Mesendoderm (in vitro differentiated cells): ENCODE results near the gene TM9SF4.

ENCODE experiments used
- DNase-seq: peaks from one replicate; pipeline ENCODE4 v3.0.0; 2013
- H2AK5ac ChIP-seq: 2 replicates; pipeline ENCODE4 v1.6.1; 2013; ENCODE audit warnings: low read length, inconsistent platforms
- H2BK120ac ChIP-seq: 2 replicates; pipeline ENCODE4 v1.6.1; 2013; ENCODE audit warnings: low read depth, mild to moderate bottlenecking, low read length, moderate library complexity, mixed read lengths
- H2BK15ac ChIP-seq: replicated peaks from 2 replicates; pipeline ENCODE4 v1.6.1; 2013; ENCODE audit warnings: low read depth, mild to moderate bottlenecking, moderate library complexity
- H2BK5ac ChIP-seq: 2 replicates; pipeline ENCODE4 v1.6.1; 2013; ENCODE audit warnings: low read length, inconsistent platforms
- H3K18ac ChIP-seq: 2 replicates; pipeline ENCODE4 v1.6.1; 2013; ENCODE audit warnings: mild to moderate bottlenecking, low read length, mixed read lengths
- H3K23ac ChIP-seq: one replicate; pipeline ENCODE4 v1.6.1; 2013; ENCODE audit warnings: low read length
- H3K27ac ChIP-seq: 2 replicates; pipeline ENCODE4 v1.5.1; 2013; ENCODE audit warnings: low read depth, mild to moderate bottlenecking, inconsistent platforms, low read length, moderate library complexity
- H3K27me3 ChIP-seq: 2 replicates; pipeline ENCODE4 v1.6.1; 2013; ENCODE audit warnings: low read length, control low read depth, mild to moderate bottlenecking, inconsistent platforms; ENCODE audit not compliant: insufficient read depth, poor library complexity
- H3K36me3 ChIP-seq: 2 replicates; pipeline ENCODE4 v1.6.1; 2013; ENCODE audit warnings: low read length, inconsistent platforms; ENCODE audit not compliant: control insufficient read depth, insufficient read depth
- H3K4ac ChIP-seq: one replicate; pipeline ENCODE4 v1.6.1; 2013; ENCODE audit warnings: low read depth, mild to moderate bottlenecking, low read length, moderate library complexity
- H3K4me1 ChIP-seq: 2 replicates; pipeline ENCODE4 v1.6.1; 2013; ENCODE audit warnings: low read depth, low read length, inconsistent platforms; ENCODE audit not compliant: control insufficient read depth
- H3K4me2 ChIP-seq: 2 replicates; pipeline ENCODE4 v1.6.1; 2013; ENCODE audit warnings: low read length
- H3K4me3 ChIP-seq: 2 replicates; pipeline ENCODE4 v1.5.1; 2013; ENCODE audit warnings: mild to moderate bottlenecking, low read length
- H3K56ac ChIP-seq: one replicate; pipeline ENCODE4 v1.6.1; 2013; ENCODE audit warnings: low read length
- H3K79me1 ChIP-seq: 2 replicates; pipeline ENCODE4 v1.6.1; 2013; ENCODE audit warnings: low read length, inconsistent platforms
- H3K79me2 ChIP-seq: 2 replicates; pipeline ENCODE4 v1.6.1; 2013; ENCODE audit warnings: mild to moderate bottlenecking, low read length; ENCODE audit not compliant: control insufficient read depth, insufficient read depth
- H3K9ac ChIP-seq: 2 replicates; pipeline ENCODE4 v1.6.1; 2013; ENCODE audit warnings: low read length, inconsistent platforms
- H4K5ac ChIP-seq: one replicate; pipeline ENCODE4 v1.6.1; 2013; ENCODE audit warnings: low read length
- H4K8ac ChIP-seq: one replicate; pipeline ENCODE4 v1.6.1; 2013; ENCODE audit warnings: low read depth, mild to moderate bottlenecking, control low read depth, low read length, moderate library complexity
- WGBS: extraction: QIAGEN DNeasy Blood & Tissue Kit; methylation state at CpG from one replicate; pipeline ENCODE4 v1.1.7; 2013; ENCODE audit warnings: low lambda C conversion rate, missing lambda C conversion rate; ENCODE audit not compliant: insufficient coverage; ENCODE audit errors: extremely low coverage; 5-methylcytosine and 5-hydroxymethylcytosine counted together

The TM9SF4 gene

GRCh38 chr20:32111753-32112152, 2.2 kb downstream of the TM9SF4 start:
- Histone ChIP-seq H3K4me1 (peaks cover 2% of the 10 kb centered on the region), H3K79me1 (peaks cover 26% of the 10 kb centered on the region), H3K27ac (no peak overlapping the region), H4K5ac (no peak overlapping the region), H4K8ac (no peak overlapping the region), H3K36me3 (no peaks in the 10 kb centered on the region), H3K56ac (no peak overlapping the region), H2BK120ac (no peak overlapping the region), H3K4ac (no peak overlapping the region), H3K79me2 (peaks cover 47% of the 10 kb centered on the region), H2BK5ac (no peak overlapping the region), H3K4me3 (no peak overlapping the region), H2BK15ac (no peak overlapping the region), H3K18ac (no peak overlapping the region), H3K9ac (no peak overlapping the region), H3K4me2 (no peak overlapping the region), H2AK5ac (no peak overlapping the region), H3K23ac (no peak overlapping the region), H3K27me3 (no peaks in the 10 kb centered on the region)
- DNase-seq = no peak
- no CpG with 5 or more reads among the region's 3 CpGs for WGBS

GRCh38 chr20:32112841-32113240, 3.3 kb downstream of the TM9SF4 start:
- H3K9ac ChIP-seq = no peak overlapping the region
- no peak for DNase-seq
- H3K56ac ChIP-seq = no peak overlapping the region
- H2AK5ac ChIP-seq = no peak overlapping the region
- no peak overlapping the region for H3K27ac ChIP-seq
- H3K4ac ChIP-seq = no peak overlapping the region
- peaks cover 2% of the 10 kb centered on the region for H3K4me1 ChIP-seq
- no peak overlapping the region for H2BK5ac ChIP-seq
- no peak overlapping the region for H2BK15ac ChIP-seq
- no peak overlapping the region for H4K8ac ChIP-seq
- H3K36me3 ChIP-seq = no peaks in the 10 kb centered on the region
- H2BK120ac ChIP-seq = no peak overlapping the region
- no peak overlapping the region for H3K18ac ChIP-seq
- no peaks in the 10 kb centered on the region for H3K27me3 ChIP-seq
- H3K79me2 ChIP-seq = peaks cover 47% of the 10 kb centered on the region
- H3K4me3 ChIP-seq = no peak overlapping the region
- no peak overlapping the region for H3K4me2 ChIP-seq
- H4K5ac ChIP-seq = no peak overlapping the region
- WGBS = no CpG with 5 or more reads among the region's 5 CpGs
- peaks cover 26% of the 10 kb centered on the region for H3K79me1 ChIP-seq
- H3K23ac ChIP-seq = no peak overlapping the region

- no peak for DNase-seq
- H3K4me1 ChIP-seq = peaks cover 2% of the 10 kb centered on the region
- H2BK120ac ChIP-seq = no peak overlapping the region
- no peak overlapping the region for H2BK5ac ChIP-seq
- H3K4ac ChIP-seq = no peak overlapping the region
- H3K4me2 ChIP-seq = no peak overlapping the region
- no peak overlapping the region for H3K18ac ChIP-seq
- H3K9ac ChIP-seq = no peak overlapping the region
- H2BK15ac ChIP-seq = no peak overlapping the region
- H4K5ac ChIP-seq = no peak overlapping the region
- H3K23ac ChIP-seq = no peak overlapping the region
- H3K4me3 ChIP-seq = no peak overlapping the region
- no peaks in the 10 kb centered on the region for H3K27me3 ChIP-seq
- H4K8ac ChIP-seq = no peak overlapping the region
- no peak overlapping the region for H3K56ac ChIP-seq
- peaks cover 26% of the 10 kb centered on the region for H3K79me1 ChIP-seq
- no CpG with 5 or more reads among the region's 2 CpGs for WGBS
- no peak overlapping the region for H3K27ac ChIP-seq
- H3K36me3 ChIP-seq = no peaks in the 10 kb centered on the region
- no peak overlapping the region for H2AK5ac ChIP-seq
- peaks cover 47% of the 10 kb centered on the region for H3K79me2 ChIP-seq
Observed at GRCh38 chr20:32113591-32114260, 4.2 kb downstream of the TM9SF4 start.

- no peak overlapping the region for H3K4me2 ChIP-seq
- H2AK5ac ChIP-seq = no peak overlapping the region
- no peak overlapping the region for H2BK15ac ChIP-seq
- H3K79me1 ChIP-seq = peaks cover 26% of the 10 kb centered on the region
- no peak overlapping the region for H3K4me3 ChIP-seq
- peaks cover 47% of the 10 kb centered on the region for H3K79me2 ChIP-seq
- no peak for DNase-seq
- no peak overlapping the region for H3K18ac ChIP-seq
- H3K27me3 ChIP-seq = no peaks in the 10 kb centered on the region
- no peak overlapping the region for H3K23ac ChIP-seq
- H2BK5ac ChIP-seq = no peak overlapping the region
- no CpG with 5 or more reads among the region's 8 CpGs for WGBS
- H3K4ac ChIP-seq = no peak overlapping the region
- no peak overlapping the region for H3K56ac ChIP-seq
- H3K9ac ChIP-seq = no peak overlapping the region
- no peak overlapping the region for H4K8ac ChIP-seq
- H3K4me1 ChIP-seq = peaks cover 2% of the 10 kb centered on the region
- no peak overlapping the region for H3K27ac ChIP-seq
- H2BK120ac ChIP-seq = no peak overlapping the region
- H4K5ac ChIP-seq = no peak overlapping the region
- H3K36me3 ChIP-seq = no peaks in the 10 kb centered on the region
Observed at GRCh38 chr20:32114305-32114960, 4.9 kb downstream of the TM9SF4 start.

- no peak overlapping the region for H3K4me3 ChIP-seq
- H3K4me1 ChIP-seq = peaks cover 2% of the 10 kb centered on the region
- no peak overlapping the region for H3K4ac ChIP-seq
- WGBS = no CpG with 5 or more reads among the region's 5 CpGs
- H4K8ac ChIP-seq = no peak overlapping the region
- peaks cover 44% of the 10 kb centered on the region for H3K79me2 ChIP-seq
- H3K27me3 ChIP-seq = no peaks in the 10 kb centered on the region
- H3K27ac ChIP-seq = no peak overlapping the region
- no peak overlapping the region for H2AK5ac ChIP-seq
- no peaks in the 10 kb centered on the region for H3K36me3 ChIP-seq
- H4K5ac ChIP-seq = no peak overlapping the region
- H2BK120ac ChIP-seq = no peak overlapping the region
- H3K23ac ChIP-seq = no peak overlapping the region
- DNase-seq = peak; percentile 14
- H3K18ac ChIP-seq = no peak overlapping the region
- peaks cover 23% of the 10 kb centered on the region for H3K79me1 ChIP-seq
- H2BK15ac ChIP-seq = no peak overlapping the region
- no peak overlapping the region for H2BK5ac ChIP-seq
- H3K56ac ChIP-seq = no peak overlapping the region
- H3K9ac ChIP-seq = no peak overlapping the region
- H3K4me2 ChIP-seq = no peak overlapping the region
Observed at GRCh38 chr20:32115211-32115767, 5.8 kb downstream of the TM9SF4 start.
